Mesothelial cell of epicardium (in vitro differentiated cells): ENCODE measurements around the gene DMC1. TPM values are rescaled to one million over a fixed set of nuclear protein-coding genes. Genes with fewer than 3 reads are reported as not detected.
A peak's percentile ranks its signal among the peaks of the same experiment; 100 is the strongest.

Experiments
- DNase-seq, 2 experiments: peaks; one replicate each; pipeline ENCODE4 v3.0.0; 2021; ENCODE audit warnings: low spot score in 2 of 2; ENCODE audit not compliant: unreplicated experiment in 2 of 2
- H3K27ac Mint-ChIP-seq: 2 replicates; pipeline ENCODE4 v1.8.0; 2021; ENCODE audit warnings: mixed read lengths
- H3K27me3 Mint-ChIP-seq: 2 replicates; pipeline ENCODE4 v1.8.0; 2021; ENCODE audit warnings: low read depth, mixed read lengths
- H3K36me3 Mint-ChIP-seq: 2 replicates; pipeline ENCODE4 v1.8.0; 2021; ENCODE audit warnings: mixed read lengths
- H3K4me1 Mint-ChIP-seq: 2 replicates; pipeline ENCODE4 v1.8.0; 2021; ENCODE audit warnings: mixed read lengths
- H3K4me3 Mint-ChIP-seq: 2 replicates; pipeline ENCODE4 v1.8.0; 2021; ENCODE audit warnings: mild to moderate bottlenecking, moderate library complexity, mixed read lengths
- H3K9me3 Mint-ChIP-seq: 2 replicates; pipeline ENCODE4 v1.8.0; 2021; ENCODE audit warnings: mixed read lengths
- CTCF ChIP-seq: fragments of 200-600 bp; sonication (generic); IDR thresholded peaks from one replicate; pipeline ENCODE4 v1.5.0; 2021; ENCODE audit warnings: antibody characterized with exemption; ENCODE audit not compliant: unreplicated experiment
- total RNA-seq: library from RNA; stranded (reverse); gene quantifications from 3 replicates; pipeline ENCODE4 v1.2.1, GENCODE V29; 2021

Gene DMC1
- total RNA-seq, 1 donor from 2014 or later, result 2.8 TPM

GRCh38 chr22:38490915-38491314 lies 79.1 kb downstream of the DMC1 start:
- DNase-seq, result no peak
- Mint-ChIP-seq H3K27ac (peak overlapping the region; percentile 77), H3K36me3 (peaks cover 50% of the 10 kb centered on the region)

GRCh38 chr22:38490475-38490874 lies 79.5 kb downstream of the DMC1 start:
- Mint-ChIP-seq H3K27ac (peak overlapping the region; percentile 77), H3K4me3 (no peak overlapping the region), H3K27me3 (no peaks in the 10 kb centered on the region), H3K4me1 (no peaks in the 10 kb centered on the region), H3K36me3 (peaks cover 50% of the 10 kb centered on the region), H3K9me3 (no peaks in the 10 kb centered on the region)
- DNase-seq, result no peak
- no peak for TF ChIP-seq CTCF

More at GRCh38 chr22:38490915-38491314, 79.1 kb downstream of the DMC1 start:
- no peak overlapping the region for H3K4me3 Mint-ChIP-seq
- no peaks in the 10 kb centered on the region for H3K4me1 Mint-ChIP-seq
- H3K9me3 Mint-ChIP-seq, result no peaks in the 10 kb centered on the region
- H3K27me3 Mint-ChIP-seq, result no peaks in the 10 kb centered on the region
- TF ChIP-seq CTCF, result no peak

- no peaks in the 10 kb centered on the region for H3K9me3 Mint-ChIP-seq
- no peak overlapping the region for H3K4me3 Mint-ChIP-seq
- no peak for TF ChIP-seq CTCF
- H3K27me3 Mint-ChIP-seq, result no peaks in the 10 kb centered on the region
- no peaks in the 10 kb centered on the region for H3K4me1 Mint-ChIP-seq
- H3K27ac Mint-ChIP-seq, result peak overlapping the region; percentile 52
- H3K36me3 Mint-ChIP-seq, result peaks cover 49% of the 10 kb centered on the region
- no peak for DNase-seq
These were observed 80.3 kb downstream of the DMC1 start for GRCh38 chr22:38489561-38490145.

- DNase-seq, result no peak
- Mint-ChIP-seq H3K36me3 (peaks cover 48% of the 10 kb centered on the region), H3K27me3 (no peaks in the 10 kb centered on the region), H3K4me3 (no peak overlapping the region), H3K4me1 (no peaks in the 10 kb centered on the region), H3K27ac (no peak overlapping the region), H3K9me3 (no peaks in the 10 kb centered on the region)
- no peak for TF ChIP-seq CTCF
These were observed 80.8 kb downstream of the DMC1 start for GRCh38 chr22:38489142-38489541.

DNA sequence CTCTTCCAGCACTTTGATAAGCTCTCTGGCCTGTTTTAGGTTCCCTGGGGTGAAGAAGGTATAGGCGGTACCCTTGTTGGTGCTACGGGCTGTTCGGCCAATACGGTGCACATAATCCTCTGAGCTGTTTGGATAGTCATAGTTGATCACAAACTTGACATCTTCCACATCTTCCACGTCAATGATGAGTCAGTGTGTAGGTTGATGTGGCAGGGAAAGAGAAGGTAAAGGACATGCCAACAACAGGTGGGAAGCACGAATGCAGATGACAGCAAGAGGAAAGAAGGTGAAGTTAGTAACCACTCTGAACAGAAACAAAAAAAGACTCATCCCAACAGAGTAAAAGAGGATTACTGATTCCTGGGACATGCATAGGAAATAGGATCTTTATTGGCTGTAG lies 82.0 kb downstream of the DMC1 start:
- peak overlapping the region; percentile 6 for H3K27ac Mint-ChIP-seq
- DNase-seq, result no peak
- no peak overlapping the region for H3K4me3 Mint-ChIP-seq
- no peak for TF ChIP-seq CTCF
- H3K9me3 Mint-ChIP-seq, result no peaks in the 10 kb centered on the region
- H3K4me1 Mint-ChIP-seq, result no peaks in the 10 kb centered on the region
- peaks cover 51% of the 10 kb centered on the region for H3K36me3 Mint-ChIP-seq
- no peaks in the 10 kb centered on the region for H3K27me3 Mint-ChIP-seq

GRCh38 chr22:38485783-38486182 lies 84.2 kb downstream of the DMC1 start:
- no peak for DNase-seq
- H3K4me1 Mint-ChIP-seq, result no peaks in the 10 kb centered on the region
- H3K27me3 Mint-ChIP-seq, result no peaks in the 10 kb centered on the region
- TF ChIP-seq CTCF, result no peak
- H3K27ac Mint-ChIP-seq, result no peak overlapping the region
- H3K4me3 Mint-ChIP-seq, result no peak overlapping the region
- peaks cover 60% of the 10 kb centered on the region for H3K36me3 Mint-ChIP-seq
- no peaks in the 10 kb centered on the region for H3K9me3 Mint-ChIP-seq
